K562 (cell line): Measurements from ENCODE around the gene LRRC38. TPM values are rescaled to one million over a fixed set of nuclear protein-coding genes. Genes with fewer than 3 reads are reported as not detected.

Experiments used
- ATAC-seq: fragments of 200-7000 bp; cut with Tn5 transposase; 3 replicates; pipeline ENCODE4 v1.9.1; 2020; ENCODE audit warnings: moderate library complexity
- BruUV-seq: library from RNA; stranded (reverse); fragments of 400-500 nt; replicated peaks from 2 replicates; lab custom pipeline; 2021; lab: Mats Ljungman, UMichigan
- CTCF ChIA-PET: fragments of 300-600 bp; formaldehyde crosslinking; extraction: SDS; loops from one replicate; lab custom pipeline; 2021; ENCODE audit warnings: low intra/inter-chr PET ratio; lab: Yijun Ruan, JAX
- POLR2A ChIA-PET: fragments of 300-600, 350-650 bp; sonication (Branson Sonifier 250); formaldehyde crosslinking; extraction: SDS; loops from one replicate; lab custom pipeline; 2021; ENCODE audit warnings: antibody characterized with exemption, inconsistent platforms; lab: Yijun Ruan, JAX
- DNase-seq, 4 experiments: peaks; one replicate each; pipeline versions ENCODE4 v3.0.0 to v3.0.0-alpha.2; 2011 to 2018; ENCODE audit warnings: low spot score in 3 of 4, mixed read lengths in 3 of 4; ENCODE audit errors: extremely low read depth in 1 of 4
- FAIRE-seq: peaks from 2 replicates; lab custom pipeline; 2011; peaks lifted over from hg19 to GRCh38; lab: Jason Lieb, UNC
- H2AFZ ChIP-seq: 2 replicates; pipeline ENCODE4 v1.6.0; 2011; ENCODE audit warnings: low read depth, low read length, control low read depth, inconsistent platforms
- H3K27ac ChIP-seq: fragments of 200-600 bp; 3 replicates; pipeline ENCODE4 v1.8.0; 2011; ENCODE audit warnings: low read depth, mild to moderate bottlenecking, control low read depth, inconsistent platforms, low read length, moderate library complexity, mixed read lengths; ENCODE audit errors: extremely low read depth
- H3K27me3 ChIP-seq, 2 experiments: fragments of 300-600 bp in 1 of 2; 2 replicates in 1 of 2; 3 replicates in 1 of 2; pipeline versions ENCODE4 v1.6.0 to v1.8.0; 2011; ENCODE audit warnings: inconsistent platforms in 2 of 2, low read length in 2 of 2, mild to moderate bottlenecking in 1 of 2, mixed read lengths in 1 of 2, moderate library complexity in 1 of 2; ENCODE audit not compliant: control insufficient read depth in 2 of 2, insufficient read depth in 2 of 2
- H3K36me3 ChIP-seq: fragments of 300-600 bp; 3 replicates; pipeline ENCODE4 v1.8.0; 2011; ENCODE audit warnings: mild to moderate bottlenecking, low read length, inconsistent platforms; ENCODE audit not compliant: control insufficient read depth, insufficient read depth
- H3K4me1 ChIP-seq, 2 experiments: fragments of 200-600 bp in 1 of 2; replicated peaks in 1 of 2; 2 replicates in 1 of 2; 3 replicates in 1 of 2; pipeline versions ENCODE4 v1.5.1 to v1.8.0; 2011; ENCODE audit warnings: inconsistent platforms in 2 of 2, low read length in 2 of 2, mild to moderate bottlenecking in 1 of 2, mixed read lengths in 1 of 2, moderate library complexity in 1 of 2; ENCODE audit not compliant: control insufficient read depth in 2 of 2, insufficient read depth in 2 of 2
- H3K4me2 ChIP-seq: 2 replicates; pipeline ENCODE4 v1.6.1; 2011; ENCODE audit warnings: low read length, control low read depth, inconsistent platforms, mixed read lengths; ENCODE audit not compliant: insufficient read depth
- H3K4me3 ChIP-seq: fragments of 200-600 bp; sonication (generic), shearing (Covaris generic); 2 replicates; pipeline ENCODE4 v1.5.1; 2016; ENCODE audit warnings: control low read depth, inconsistent platforms
- H3K79me2 ChIP-seq: fragments of 200-600 bp; 3 replicates; pipeline ENCODE4 v1.8.0; 2011; ENCODE audit warnings: low read length, inconsistent platforms; ENCODE audit not compliant: control insufficient read depth, insufficient read depth
- H3K9ac ChIP-seq, 2 experiments: 2 replicates each; pipeline versions ENCODE4 v1.6.0 to v1.6.1; 2011; ENCODE audit warnings: low read depth in 2 of 2, low read length in 2 of 2, control low read depth in 1 of 2, inconsistent platforms in 1 of 2, mild to moderate bottlenecking in 1 of 2, mixed read lengths in 1 of 2; ENCODE audit not compliant: insufficient read depth in 1 of 2
- H3K9me1 ChIP-seq: one replicate; pipeline ENCODE4 v1.6.0; 2011; ENCODE audit warnings: inconsistent platforms, mild to moderate bottlenecking, low read length, moderate library complexity; ENCODE audit not compliant: control insufficient read depth, insufficient read depth
- H3K9me3 ChIP-seq: replicated peaks from 2 replicates; pipeline ENCODE4 v1.5.1; 2011; ENCODE audit warnings: low read depth, low read length, inconsistent platforms; ENCODE audit not compliant: control insufficient read depth, insufficient read depth
- H4K20me1 ChIP-seq: replicated peaks from 2 replicates; pipeline ENCODE4 v1.6.1; 2011; ENCODE audit warnings: low read length, inconsistent platforms, mixed read lengths; ENCODE audit not compliant: control insufficient read depth, insufficient read depth
- ADNP ChIP-seq: fragments of 200-800 bp; sonication (Bioruptor generic); IDR thresholded peaks from 2 replicates; pipeline ENCODE4 v1.6.1; 2016; ENCODE audit warnings: missing genetic modification characterization, missing compliant biosample characterization
- AFF4 ChIP-seq: sonication (generic); formaldehyde crosslinking; IDR thresholded peaks from 2 replicates; pipeline ENCODE4 v1.8.0; 2023; ENCODE audit warnings: mild to moderate bottlenecking, missing genetic modification reagents
- NFE2L1 ChIP-seq: fragments of 450-650 bp; IDR thresholded peaks from 2 replicates; pipeline ENCODE4 v1.6.1; 2016; ENCODE audit warnings: missing genetic modification characterization, low read depth, mild to moderate bottlenecking, missing compliant biosample characterization, moderate library complexity, borderline replicate concordance
- SAFB2 ChIP-seq: fragments of 200-400 bp; formaldehyde crosslinking; IDR thresholded peaks from 2 replicates; pipeline ENCODE4 v1.6.1; 2018; ENCODE audit warnings: borderline replicate concordance, low read length, low read depth, moderate library complexity; ENCODE audit not compliant: severe bottlenecking
- XRCC5 ChIP-seq: fragments of 200-400 bp; formaldehyde crosslinking; IDR thresholded peaks from 2 replicates; pipeline ENCODE4 v1.6.1; 2017; ENCODE audit warnings: low read depth, mild to moderate bottlenecking, low read length
- ZNF644 ChIP-seq: fragments of 200-800 bp; sonication (Bioruptor generic); IDR thresholded peaks from 2 replicates; pipeline ENCODE4 v1.6.1; 2016; ENCODE audit warnings: low read depth, missing genetic modification characterization, missing compliant biosample characterization
- WGBS: fragments of 100-300 bp; shearing (Covaris generic); methylation state at CpG from one replicate; pipeline ENCODE4 v1.1.6; 2016; ENCODE audit warnings: low coverage, mixed read lengths; ENCODE audit not compliant: insufficient coverage; ENCODE audit errors: missing lambda C conversion rate; 5-methylcytosine and 5-hydroxymethylcytosine counted together
- in situ Hi-C: fragments of 300-500 bp; cut with MboI; formaldehyde crosslinking; loops from 4 replicates; pipeline ENCODE4 v1.15.0; 2018; ENCODE audit warnings: inconsistent platforms, mixed read lengths
- intact Hi-C: fragments of 100-400 bp; cut with micrococcal nuclease; formaldehyde crosslinking; loops from 2 replicates; pipeline ENCODE4 v1.14.2; 2022
- polyA plus RNA-seq, 8 experiments: library from polyadenylated mRNA; depleted of rRNA in 4 of 8; stranded (reverse) in 5 of 8; unstranded in 3 of 8; fragments of >200 nt; fragmentation: Nextera tagmentation in 2 of 8; fragmentation: Illumina TruSeq in 1 of 8; extraction: Ambion mirVana in 2 of 8; extraction: Trizol in 1 of 8; gene quantifications; 2 replicates each; pipeline versions ENCODE4 v1.2.1 to v1.2.3, GENCODE V29; 2011 to 2014; ENCODE audit warnings: inconsistent platforms in 1 of 8, missing spikeins in 1 of 8
- total RNA-seq, 7 experiments: library from RNA; depleted of rRNA in 6 of 7; stranded (reverse); fragments of >200 nt in 6 of 7; fragmentation: Illumina TruSeq in 2 of 7; extraction: Trizol in 2 of 7; gene quantifications; 2 replicates each; pipeline versions ENCODE4 v1.2.1 to v1.2.3, GENCODE V29; 2011 to 2021; ENCODE audit warnings: low replicate concordance in 1 of 7

The LRRC38 gene
- total and polyA plus RNA-seq, 9 of the 15 experiments (the other 6 are each of a cell fraction or from before 2014, with no cell fraction given): not detected

GRCh38 chr1:13499422-13499821 lies 14.4 kb downstream of the LRRC38 start (continued):
- TF ChIP-seq AFF4 (CRISPR knock-in tag) (no peak), ADNP (tag) (no peak)
- TF ChIP-seq, all 486 proteins: peak for 0

- no peak overlapping the region for H3K4me3 ChIP-seq
- ChIA-PET POLR2A (no interaction called here), CTCF (no interaction called here)
- WGBS: 0% methylated on average over 7 of the region's 7 CpGs
- H4K20me1 ChIP-seq: 0 out of 2 replicates have a peak, but pooled peaks cover 5% of the 10 kb centered on the region
- no peaks in the 10 kb centered on the region for H3K9me3 ChIP-seq
- no peak overlapping the region for H2AFZ ChIP-seq
- H3K27me3 ChIP-seq: peaks cover 28 to 51% of the 10 kb centered on the region in 2 experiments
- H3K4me1 ChIP-seq: no peaks in the 10 kb centered on the region
- no peaks in the 10 kb centered on the region for H3K36me3 ChIP-seq
- ATAC-seq (no peak), DNase-seq (no peak), FAIRE-seq (no peak)
- no peak overlapping the region for H3K9ac ChIP-seq
- BruUV-seq: no TSS peak
- intact Hi-C loops: no loop called here
- H3K9me1 ChIP-seq: no peaks in the 10 kb centered on the region
- no peak overlapping the region for H3K4me2 ChIP-seq
- no peak overlapping the region for H3K27ac ChIP-seq
- no peaks in the 10 kb centered on the region for H3K79me2 ChIP-seq
- in situ Hi-C loops: no loop called here
- TF ChIP-seq ZNF644: no peak
- no peak for TF ChIP-seq XRCC5
- TF ChIP-seq SAFB2: no peak
- no peak for TF ChIP-seq NFE2L1 (tag)
Observed at GRCh38 chr1:13498553-13498952, 15.2 kb downstream of the LRRC38 start.
